HG03442 (cell line): ENCODE data around the gene SPI1.

Source experiments
- ATAC-seq: cut with Tn5 transposase; IDR thresholded peaks from one replicate; pipeline ENCODE4 v1.9.1; 2021; ENCODE audit warnings: mild to moderate bottlenecking, moderate library complexity; ENCODE audit not compliant: unreplicated experiment

The SPI1 gene

DNA sequence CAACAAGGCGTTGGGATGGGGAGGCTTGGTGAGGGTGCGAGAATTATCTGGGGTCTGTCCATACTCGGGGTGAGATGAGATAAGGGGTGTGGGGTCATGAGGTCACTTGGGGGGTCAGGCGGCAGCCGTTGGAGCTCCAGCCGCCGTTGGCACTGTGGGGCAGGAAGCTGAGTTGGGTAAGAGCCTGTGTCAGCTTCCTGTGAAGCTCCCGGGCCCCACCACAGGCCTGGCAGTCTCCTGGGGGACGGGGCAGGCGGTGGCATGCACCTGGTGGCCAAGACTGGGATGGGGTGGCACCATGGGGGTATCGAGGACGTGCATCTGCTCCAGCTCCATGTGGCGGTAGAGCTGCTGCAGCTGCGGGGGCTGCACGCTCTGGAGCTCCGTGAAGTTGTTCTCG is 18.8 kb downstream of the SPI1 start:
- ATAC-seq = no peak

DNA sequence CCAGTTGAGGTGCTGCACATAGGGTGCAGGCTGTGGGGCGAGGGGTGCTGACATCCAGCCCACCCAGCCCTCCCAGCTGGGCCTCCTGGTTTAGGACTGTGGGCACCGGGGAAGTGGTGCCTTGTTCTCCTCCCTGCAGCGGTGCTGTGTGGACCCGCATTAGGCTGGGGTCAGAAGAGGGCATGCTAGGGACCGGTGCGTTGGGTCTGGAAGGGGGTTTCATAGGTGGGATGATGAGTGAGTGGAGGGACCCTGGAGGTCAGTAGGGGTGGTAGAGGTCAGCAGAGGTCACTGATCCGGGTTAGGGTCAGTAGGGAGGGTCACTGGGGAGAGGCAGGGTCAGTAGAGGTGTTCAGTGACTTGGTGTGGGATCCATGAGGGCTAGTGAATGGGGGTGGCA is 19.2 kb downstream of the SPI1 start:
- no peak for ATAC-seq

DNA sequence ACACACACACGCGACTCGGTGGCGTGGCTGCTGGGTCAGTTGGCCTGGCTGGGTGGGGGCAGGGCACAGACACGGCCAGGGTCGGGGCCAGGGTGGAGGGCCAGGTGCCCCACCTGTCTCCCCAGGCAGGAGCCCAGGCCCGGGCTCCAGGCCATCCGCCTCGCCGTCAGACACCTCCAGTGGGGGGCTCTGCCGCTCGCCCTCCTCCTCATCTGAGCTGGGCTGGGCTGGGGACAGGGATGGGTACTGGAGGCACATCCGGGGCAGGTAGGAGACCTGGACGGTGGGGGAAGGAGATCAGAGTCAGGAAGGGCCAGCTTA is 19.7 kb downstream of the SPI1 start:
- ATAC-seq = no peak

DNA sequence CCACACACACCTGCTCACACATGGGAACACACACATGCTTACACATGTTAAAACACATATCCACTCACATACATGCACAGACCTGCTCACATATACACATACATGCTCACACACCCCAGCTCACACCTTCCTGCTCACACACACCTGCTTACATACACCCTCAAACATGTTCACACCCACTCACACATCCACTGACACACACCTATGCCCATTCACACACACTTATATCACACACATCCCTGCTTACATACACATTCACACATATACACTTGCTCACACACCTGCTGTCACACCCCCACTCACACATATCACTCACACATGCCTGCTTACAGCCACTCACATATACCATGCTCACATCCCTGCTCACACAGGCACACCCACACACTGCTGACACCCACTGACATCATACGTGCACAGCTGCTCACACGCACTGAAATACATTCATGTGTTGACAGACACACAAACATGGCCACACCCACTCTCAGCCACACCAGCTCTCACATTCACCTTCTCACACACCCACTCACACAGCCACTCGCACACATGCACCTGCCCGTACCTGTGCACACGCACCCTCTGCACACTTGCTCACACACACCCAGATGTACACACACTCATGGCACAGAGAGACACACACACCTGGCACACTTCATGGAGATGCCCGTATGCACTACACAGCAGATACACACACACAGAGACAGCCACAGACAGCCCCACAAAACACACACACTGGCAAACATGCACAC is 20.2 kb downstream of the SPI1 start:
- ATAC-seq = no peak

DNA sequence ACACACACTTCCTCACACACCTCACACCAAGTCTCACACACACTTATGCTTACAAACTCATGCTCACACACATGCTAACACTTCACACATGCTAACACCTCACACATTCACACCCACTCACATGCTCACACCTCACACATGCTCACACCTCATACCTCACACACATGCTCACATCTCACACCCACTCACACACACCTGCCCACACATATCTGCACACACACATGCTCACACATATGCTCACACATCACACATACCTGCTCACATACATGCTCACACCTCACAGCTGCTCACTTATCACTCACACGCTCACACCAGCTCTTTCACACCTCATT is 21.4 kb downstream of the SPI1 start:
- no peak for ATAC-seq

DNA sequence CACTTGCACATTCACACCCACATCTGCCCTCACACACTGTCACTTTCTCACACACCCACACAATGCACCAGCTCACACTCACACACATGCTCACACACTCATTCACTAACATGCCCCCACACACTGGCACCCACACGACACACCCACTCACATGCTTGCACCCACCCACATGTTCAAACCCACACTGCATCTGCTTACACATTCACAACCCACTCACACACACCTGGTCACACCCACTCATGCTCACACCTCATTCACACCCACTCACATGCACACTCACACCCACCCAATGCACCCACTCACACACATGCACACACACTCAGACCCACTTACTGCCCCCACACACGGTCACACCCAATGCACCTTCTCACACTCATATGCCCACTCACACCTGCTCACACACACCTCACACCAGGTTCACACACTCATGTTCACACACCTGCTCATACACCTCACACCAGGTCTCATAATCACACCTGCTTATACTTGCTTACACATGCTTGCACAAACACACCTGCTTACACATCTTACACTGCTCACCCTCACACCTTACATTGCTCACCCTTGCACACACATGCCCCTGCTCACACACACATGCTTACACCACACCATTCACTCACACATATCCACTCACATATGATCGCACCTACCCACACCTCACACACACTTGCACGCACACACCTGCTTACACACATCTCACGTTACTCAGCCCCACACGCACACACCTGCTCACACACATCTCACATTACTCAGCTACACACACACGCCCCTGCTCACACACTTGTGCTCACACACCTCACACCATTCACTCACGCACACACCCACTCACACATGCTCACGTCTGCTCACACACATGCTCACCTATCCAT is 22.0 kb downstream of the SPI1 start:
- no peak for ATAC-seq

DNA sequence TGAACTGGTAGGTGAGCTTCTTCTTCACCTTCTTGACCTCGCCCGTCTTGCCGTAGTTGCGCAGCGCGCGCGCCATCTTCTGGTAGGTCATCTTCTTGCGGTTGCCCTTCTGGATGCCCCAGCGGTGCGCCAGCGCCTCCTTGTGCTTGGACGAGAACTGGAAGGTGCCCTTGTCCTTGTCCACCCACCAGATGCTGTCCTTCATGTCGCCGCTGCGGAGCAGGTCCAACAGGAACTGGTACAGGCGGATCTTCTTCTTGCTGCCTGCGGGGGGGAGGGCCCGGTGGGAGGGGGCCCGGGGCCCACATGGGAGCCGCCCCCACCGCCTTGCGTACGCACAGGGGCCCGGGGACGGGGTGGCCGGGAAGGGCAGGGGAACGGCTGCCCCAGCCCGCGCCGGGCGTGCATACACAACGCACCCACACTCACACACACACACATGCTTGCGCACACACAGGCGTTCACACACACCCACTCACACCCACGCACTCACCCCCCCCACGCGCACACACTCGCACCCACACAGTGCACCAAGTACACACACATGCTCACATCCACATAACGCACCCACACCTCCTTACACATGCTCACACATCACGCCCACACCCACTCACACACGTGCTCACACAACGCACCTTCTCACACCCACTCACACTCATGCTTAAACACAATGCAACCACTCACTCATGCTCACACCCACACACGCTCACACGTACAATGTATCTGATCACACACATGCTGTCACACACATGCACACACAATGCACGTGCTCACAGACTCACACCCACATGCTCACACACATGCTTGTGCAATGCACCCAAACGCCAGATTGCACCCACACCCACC is 22.8 kb downstream of the SPI1 start:
- ATAC-seq = no peak

DNA sequence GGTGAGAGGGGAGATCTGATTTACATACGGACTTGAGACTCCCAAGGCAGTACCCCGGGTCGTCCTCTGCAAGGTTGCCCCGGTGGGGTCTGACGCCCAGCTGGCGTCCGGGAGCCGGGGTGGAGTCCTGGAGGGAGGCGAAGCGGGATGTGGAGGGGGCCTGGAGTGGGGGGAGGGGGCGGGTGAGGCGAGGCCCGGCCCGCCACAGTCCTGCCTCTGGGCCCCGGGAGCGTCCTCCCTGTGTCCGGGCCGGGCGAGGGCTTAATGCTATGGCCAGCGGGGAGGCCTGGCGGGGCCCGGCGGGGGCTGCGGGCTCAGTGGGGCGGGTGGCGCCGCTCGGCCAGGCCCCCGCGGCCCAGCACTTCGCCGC is 23.4 kb downstream of the SPI1 start:
- no peak for ATAC-seq

DNA sequence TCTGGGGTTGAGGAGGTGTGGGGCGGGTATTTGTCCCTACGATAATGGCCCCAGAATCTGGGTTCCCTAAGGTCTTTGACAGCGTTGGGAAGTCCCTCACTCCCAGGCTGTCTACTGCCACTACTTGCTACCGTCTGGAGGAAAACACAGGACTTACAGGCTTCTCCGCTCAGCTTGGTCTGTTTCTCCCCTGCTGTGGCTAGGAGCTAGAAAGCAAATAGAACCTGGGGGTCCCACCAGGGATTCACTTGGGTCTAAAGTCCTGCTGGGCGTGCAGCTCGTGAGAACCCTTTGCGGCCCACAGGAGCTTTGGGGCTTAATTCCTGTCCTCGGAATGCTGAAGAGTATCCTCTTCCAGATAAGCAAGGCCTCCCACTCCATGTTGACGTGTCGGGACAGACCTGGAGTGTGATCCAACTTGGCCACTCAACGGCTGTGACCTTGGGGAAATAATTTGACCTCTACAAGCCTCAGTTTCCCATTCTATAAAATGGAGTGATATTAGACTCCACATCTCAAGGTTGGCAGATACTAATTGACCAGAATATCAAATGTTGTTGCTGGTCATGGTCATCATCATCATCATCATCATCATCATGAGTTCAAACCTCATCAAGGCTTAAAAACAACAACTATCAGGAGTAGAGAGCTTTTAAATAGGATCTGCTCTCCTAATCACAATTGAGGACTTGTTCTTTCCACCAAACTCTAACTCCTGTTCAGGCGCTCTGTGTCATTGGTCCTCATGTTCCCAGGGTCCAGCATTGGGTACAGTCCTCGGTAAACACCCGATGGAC is 24.2 kb downstream of the SPI1 start:
- no peak for ATAC-seq

DNA sequence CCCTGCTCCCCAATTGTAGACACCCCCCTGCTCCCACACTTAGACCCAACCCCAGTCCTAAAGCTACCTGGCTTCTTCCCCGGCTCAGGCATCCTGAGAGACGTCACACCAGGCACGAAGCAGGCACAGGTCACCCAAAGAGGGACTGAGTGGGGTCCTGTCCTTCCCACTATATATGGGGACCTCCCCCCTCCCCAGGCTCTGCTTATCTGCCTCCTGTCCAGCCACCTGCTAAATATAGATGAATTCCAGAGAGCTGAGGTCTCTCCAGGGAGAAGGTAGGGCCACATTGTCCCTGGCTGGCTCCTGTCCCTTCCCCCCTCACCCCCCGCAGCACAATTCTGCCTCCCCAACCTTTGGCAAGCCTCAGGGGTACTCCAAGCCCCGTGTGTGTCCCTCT is 25.8 kb downstream of the SPI1 start, which contains the start of gene MYBPC3:
MYBPC3 (minus strand) TSS at position 147 of the 400 bp plus-strand sequence; CDS start at position 92, 55 bp downstream.
- ATAC-seq = no peak

DNA sequence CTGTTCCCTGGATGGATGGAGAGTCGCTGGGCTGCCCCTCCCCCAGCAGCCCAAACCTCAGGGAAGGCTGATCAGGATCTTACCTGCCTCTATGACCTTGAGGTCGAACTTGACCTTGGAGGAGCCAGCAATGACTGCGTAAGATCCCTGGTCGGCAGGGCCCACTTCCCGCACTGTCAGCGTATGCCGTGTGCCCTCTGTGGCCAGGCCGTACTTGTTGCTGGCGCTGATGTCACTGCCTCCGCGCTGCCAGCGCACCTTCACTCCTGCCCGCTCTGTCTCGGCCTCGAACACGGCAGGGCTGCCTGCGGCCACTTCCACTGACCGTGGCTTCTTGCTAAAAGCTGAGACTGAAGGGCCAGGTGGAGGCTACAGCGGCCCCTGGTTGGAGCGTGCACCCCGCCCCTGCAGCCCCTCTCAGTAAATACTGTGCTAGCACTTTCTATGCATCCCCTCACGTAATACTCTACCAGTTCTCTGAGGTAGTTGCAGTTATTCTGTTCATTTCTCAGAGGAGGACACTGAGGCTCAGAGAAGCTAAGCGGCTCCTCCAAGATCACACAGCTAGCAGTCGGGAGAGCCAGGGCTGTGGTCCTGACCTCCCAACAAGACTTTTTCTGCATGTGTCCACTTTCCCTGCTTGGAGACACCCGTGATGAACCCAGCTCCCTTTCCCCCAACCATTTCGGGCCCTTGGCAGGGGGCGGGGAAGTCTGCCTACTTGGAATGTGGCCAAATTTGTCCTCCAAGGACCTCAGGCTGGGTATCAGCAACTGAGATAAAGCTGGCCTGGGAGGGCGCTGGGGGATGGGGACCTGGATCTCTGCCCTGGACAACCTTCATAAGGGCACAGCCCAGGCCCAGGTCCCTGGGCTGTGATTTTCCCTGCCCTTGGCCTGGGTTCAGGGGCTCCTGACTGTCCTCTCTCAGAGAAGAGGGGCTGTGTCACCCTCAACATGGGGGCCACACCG is 26.9 kb downstream of the SPI1 start:
- no peak for ATAC-seq

DNA sequence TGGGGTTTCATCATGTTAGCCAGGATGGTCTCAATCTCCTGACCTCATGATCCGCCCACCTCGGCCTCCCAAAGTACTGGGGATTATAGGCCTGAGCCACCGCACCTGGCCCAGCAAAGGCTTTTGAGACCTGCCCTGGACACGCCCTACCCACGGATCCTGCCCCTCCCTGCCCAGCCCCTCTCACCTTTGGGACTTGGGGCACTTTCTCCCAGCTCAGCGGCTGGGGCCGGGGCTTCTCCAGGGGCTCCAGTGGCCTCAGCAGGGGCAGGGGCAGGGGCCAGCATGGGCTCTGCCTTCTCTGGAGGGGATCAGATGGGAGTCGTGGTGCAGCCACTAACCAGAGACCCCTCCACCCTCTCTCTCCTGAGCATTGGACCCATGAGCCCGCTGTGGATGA is 28.0 kb downstream of the SPI1 start:
- ATAC-seq = no peak

DNA sequence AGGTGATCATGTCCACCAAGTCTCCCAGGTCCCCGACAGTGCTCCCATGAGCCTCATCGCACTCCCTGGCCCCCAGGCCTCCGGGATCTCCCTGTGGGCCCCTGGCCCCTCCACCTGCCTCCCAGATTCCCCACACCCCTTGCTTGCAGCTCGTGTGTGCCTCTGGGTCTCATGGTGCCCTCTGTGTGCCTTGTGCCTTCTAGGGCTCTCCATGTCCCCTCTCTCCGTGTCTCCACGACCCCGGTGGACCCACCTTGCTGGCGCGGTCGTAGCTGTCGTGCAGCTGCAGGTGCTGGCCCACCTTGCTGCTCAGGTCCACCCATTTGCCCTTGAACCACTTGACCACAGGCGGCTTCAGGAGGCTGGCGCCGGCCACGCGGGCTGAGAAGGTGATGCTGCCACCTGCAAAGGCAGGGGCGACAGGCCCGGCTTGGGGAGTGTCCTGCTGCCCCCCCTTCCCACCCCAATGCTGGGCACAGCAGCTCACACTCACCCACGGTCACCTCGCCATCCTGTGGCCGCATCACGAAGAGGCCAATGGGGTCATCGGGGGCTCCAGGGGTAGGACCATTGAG is 28.7 kb downstream of the SPI1 start:
- ATAC-seq = no peak

DNA sequence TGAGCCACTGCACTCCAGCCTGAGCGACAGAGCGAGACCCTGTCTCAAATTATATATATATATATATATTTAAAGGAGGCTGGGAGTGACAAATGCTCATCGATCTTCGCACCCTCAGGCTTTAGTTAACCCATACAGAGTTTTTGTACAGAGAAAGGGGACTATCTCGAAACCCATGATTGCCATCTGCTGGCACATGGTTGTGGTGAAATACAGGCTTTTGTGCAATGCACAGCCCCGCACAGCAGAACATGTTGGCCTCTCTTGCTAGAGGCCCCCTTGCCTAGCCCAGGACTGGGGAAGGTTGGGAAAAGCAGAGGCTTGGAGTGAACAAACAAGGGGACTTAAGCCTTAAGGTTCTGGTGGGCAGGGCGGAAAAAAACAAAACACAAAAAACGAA is 29.5 kb downstream of the SPI1 start:
- no peak for ATAC-seq

DNA sequence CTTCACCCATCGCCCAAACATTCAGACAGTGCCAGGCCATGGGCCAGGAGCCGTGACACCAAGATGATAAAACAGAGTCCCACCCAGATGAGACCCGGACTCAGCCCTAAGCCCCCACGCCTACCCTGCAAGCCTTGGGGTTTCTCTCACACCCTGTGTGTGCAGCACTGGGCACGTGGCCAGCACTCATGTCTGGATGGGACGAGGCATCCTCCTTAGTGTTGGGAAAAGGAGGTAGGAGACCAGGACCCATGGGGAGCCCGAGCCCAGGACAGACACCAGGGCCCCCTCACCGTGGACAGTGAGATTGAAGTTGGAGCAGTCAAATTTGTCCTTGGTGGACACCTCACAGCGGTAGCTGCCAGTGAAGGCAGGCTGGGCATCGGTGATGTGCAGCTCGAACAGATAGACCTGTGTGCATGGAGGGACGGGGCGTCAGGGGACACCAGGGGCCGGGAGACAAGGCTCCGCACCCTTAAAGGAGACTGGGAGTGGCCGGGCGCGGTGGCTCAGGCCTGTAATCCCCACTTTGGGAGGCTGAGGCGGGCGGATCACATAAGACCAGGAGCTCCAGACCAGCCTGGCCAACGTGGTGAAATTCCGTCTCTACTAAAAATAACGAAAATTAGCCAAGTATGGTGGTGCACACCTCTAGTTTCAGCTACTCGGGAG is 30.1 kb downstream of the SPI1 start:
- no peak for ATAC-seq

DNA sequence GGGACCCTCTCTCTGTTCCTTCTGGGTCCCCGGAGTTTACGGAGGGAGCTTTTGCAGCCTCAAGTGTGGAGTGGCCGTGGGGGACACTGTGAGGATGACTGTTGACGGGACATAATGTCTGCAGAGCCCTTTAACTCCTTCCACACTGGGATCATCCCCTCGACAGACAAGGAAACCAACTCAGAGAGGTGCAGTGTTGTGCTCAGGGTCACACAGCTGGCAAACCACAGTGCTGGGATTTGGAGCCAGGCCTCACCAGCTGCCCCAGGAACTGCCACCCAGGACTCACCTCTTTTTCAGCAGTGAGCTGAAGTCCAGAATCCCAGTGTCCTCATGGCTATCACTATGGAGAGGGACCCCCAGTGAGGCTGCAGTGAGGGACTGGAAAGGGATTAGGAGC is 31.2 kb downstream of the SPI1 start:
- no peak for ATAC-seq

DNA sequence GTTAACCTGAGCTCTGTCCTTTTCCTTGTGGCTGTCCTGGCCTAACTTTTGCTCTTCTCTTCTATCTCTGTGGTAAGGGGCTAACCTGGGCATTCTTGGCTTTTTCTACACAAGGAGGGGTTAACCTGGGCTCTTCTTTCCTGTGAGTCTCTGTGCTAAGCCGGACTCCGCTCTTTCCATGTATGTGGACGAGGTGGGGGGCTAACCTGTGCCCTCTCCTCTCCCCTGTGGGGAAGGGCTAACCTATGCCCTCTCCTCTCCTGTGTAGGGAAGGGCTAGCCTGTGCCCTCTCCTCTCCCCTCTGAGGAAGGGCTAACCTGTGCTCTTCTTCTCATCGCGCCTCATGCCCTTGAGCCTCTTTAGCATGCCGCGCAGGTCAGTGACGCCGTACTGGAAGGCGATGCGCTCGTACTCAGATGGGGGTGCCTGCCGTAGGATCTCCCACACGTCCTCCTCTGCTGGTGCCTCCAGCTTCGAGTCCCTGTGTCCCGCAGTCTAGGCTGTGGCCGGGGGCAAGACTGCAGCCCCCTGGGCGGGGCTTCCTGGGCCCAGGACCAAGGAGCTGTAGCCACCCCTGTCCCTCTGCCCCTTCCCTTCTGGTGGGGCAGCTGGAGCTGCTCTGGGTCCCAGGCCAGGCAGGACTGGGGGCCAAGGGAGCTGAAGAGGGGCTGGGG is 32.3 kb downstream of the SPI1 start:
- no peak for ATAC-seq

DNA sequence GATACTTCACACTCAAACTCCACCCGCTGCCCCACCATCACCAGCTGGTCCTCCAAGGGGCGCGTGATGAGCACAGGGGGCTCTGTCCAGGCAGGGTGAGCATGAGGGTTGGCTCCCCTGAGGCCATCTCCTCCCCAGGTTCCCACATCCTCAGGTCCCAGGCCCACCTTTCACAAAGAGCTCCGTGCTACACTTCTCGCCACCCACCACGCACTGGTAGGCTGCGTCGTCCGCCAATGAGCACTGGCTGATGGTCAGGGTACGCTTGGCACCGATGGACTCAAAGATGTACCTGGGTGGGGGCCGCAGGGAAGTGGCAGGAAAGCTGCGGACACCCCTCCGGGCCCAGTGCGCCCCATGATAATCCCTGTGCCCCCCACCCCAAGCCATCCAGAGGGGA is 35.5 kb downstream of the SPI1 start:
- ATAC-seq = no peak
